ENCODE data around the gene CCDC70.
"Not testable (repeated sequence)": the region's sequence is repeated elsewhere in the genome, so short reads cannot be mapped to it uniquely, and the experiment has no call there.

The CCDC70 gene

DNA sequence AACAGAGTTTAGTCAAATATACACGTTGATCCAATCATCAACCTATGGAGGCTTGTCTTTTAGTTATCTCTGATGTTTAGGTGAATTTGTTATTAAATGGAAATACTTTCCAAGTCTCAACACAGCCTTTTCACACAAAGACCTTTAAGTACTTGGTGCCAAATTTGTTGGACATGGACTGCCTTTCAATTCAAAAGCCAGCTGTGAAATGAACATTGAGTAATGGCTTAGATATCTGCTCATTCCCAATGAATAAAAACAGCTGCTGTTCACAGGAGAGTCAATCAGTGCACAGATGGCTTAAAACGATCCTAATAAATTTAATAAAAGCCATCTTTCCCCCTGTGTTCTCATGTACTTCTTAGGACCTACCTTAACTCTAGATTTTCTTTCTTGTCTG is 37.9 kb upstream of the CCDC70 start:
- Histone ChIP-seq H3K9me3 (replicated peaks; ENCODE audit: insufficient read depth, low read length) (no peaks in the 10 kb centered on the region), H3K9ac (ENCODE audit: low read length) (no peak overlapping the region), H4K20me1 (ENCODE audit: insufficient read depth, low read length) (no peaks in the 10 kb centered on the region), H2AFZ (ENCODE audit: low read length) (no peak overlapping the region), H3K4me2 (ENCODE audit: low read depth, low read length) (no peak overlapping the region), H3K4me1 (ENCODE audit: low read length) (peaks cover 15% of the 10 kb centered on the region; the same call in 1 of the 2 replicates), H3F3A (ENCODE audit: insufficient read depth, low read length) (no peaks in the 10 kb centered on the region), H3K27ac (ENCODE audit: low read length) (no peak overlapping the region), H3K79me2 (ENCODE audit: low read length) (no peaks in the 10 kb centered on the region), H3K36me3 (replicated peaks; ENCODE audit: insufficient read depth, low read length) (no peaks in the 10 kb centered on the region), H3K4me3 (ENCODE audit: low read length) (no peak overlapping the region), H3K27me3 (replicated peaks; ENCODE audit: insufficient read depth, low read length) (no peaks in the 10 kb centered on the region), H3K9me2 (replicated peaks; ENCODE audit: insufficient read depth, low read length) (no peaks in the 10 kb centered on the region)
- TF ChIP-seq, protein P1, sequence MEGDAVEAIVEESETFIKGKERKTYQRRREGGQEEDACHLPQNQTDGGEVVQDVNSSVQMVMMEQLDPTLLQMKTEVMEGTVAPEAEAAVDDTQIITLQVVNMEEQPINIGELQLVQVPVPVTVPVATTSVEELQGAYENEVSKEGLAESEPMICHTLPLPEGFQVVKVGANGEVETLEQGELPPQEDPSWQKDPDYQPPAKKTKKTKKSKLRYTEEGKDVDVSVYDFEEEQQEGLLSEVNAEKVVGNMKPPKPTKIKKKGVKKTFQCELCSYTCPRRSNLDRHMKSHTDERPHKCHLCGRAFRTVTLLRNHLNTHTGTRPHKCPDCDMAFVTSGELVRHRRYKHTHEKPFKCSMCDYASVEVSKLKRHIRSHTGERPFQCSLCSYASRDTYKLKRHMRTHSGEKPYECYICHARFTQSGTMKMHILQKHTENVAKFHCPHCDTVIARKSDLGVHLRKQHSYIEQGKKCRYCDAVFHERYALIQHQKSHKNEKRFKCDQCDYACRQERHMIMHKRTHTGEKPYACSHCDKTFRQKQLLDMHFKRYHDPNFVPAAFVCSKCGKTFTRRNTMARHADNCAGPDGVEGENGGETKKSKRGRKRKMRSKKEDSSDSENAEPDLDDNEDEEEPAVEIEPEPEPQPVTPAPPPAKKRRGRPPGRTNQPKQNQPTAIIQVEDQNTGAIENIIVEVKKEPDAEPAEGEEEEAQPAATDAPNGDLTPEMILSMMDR (IDR thresholded peaks at IDR 0.05; ENCODE audit: low read length): no peak
- no peak for TF ChIP-seq EZH2phosphoT487 (IDR thresholded peaks at IDR 0.05; ENCODE audit: low read length)
- DNase-seq: no peak

DNA sequence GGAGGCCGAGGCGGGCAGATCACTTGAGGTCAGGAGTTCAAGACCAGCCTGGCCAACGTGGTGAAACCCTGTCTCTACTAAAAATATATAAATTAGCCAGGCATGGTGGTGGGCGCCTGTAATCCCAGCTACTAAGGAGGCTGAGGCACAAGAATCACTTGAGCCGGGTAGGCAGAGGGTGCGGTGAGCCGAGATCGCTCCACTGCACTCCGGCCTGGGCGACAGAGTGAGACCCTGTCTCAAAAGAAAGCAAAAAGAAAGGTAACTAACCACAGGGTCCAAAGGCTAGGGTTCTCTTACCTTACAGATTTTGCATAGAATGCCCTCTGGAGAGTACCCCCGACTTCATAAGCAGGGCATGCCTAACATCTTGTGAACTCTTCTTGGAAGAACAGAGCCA is 37.1 kb upstream of the CCDC70 start:
- Histone ChIP-seq H3K4me2 (ENCODE audit: low read depth, low read length) (peak overlapping the region; percentile 22; the same call in 1 of the 2 replicates), H3K4me1 (ENCODE audit: low read length) (peaks cover 15% of the 10 kb centered on the region; the same call in 1 of the 2 replicates), H3K27ac (ENCODE audit: low read length) (peak overlapping the region; percentile 24; the same call in 1 of the 2 replicates)
- DNase-seq; H3K9ac ChIP-seq (ENCODE audit: low read length); H3K4me3 ChIP-seq (ENCODE audit: low read length); H3K9me2 ChIP-seq (replicated peaks; ENCODE audit: insufficient read depth, low read length); H2AFZ ChIP-seq (ENCODE audit: low read length); H3K36me3 ChIP-seq (replicated peaks; ENCODE audit: insufficient read depth, low read length); H3K9me3 ChIP-seq (replicated peaks; ENCODE audit: insufficient read depth, low read length); H3K27me3 ChIP-seq (replicated peaks; ENCODE audit: insufficient read depth, low read length); H4K20me1 ChIP-seq (ENCODE audit: insufficient read depth, low read length); H3F3A ChIP-seq (ENCODE audit: insufficient read depth, low read length); H3K79me2 ChIP-seq (ENCODE audit: low read length): not testable (repeated sequence)

DNA sequence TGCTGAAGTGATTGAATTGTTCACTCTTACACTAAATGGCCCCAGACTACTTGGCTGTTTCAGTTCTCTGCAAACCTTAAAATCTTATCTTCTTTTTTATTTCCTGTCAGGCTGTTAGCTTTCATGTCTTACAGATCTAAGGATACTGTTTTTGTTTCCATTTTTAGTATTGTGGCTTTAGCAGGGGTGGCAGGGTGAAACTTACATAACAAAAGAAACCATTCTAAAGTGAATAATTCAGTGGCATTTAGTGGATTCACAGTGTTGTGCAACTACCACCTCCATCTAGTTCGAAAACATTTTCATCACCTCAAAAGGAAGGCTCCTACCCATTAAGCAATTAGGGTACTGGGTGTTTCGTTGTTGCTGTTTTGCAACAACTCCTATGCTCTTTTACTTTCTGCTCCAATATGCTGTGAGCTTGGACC is 36.6 kb upstream of the CCDC70 start:
- peaks cover 15% of the 10 kb centered on the region; the same call in 1 of the 2 replicates for H3K4me1 ChIP-seq (ENCODE audit: low read length)

DNA sequence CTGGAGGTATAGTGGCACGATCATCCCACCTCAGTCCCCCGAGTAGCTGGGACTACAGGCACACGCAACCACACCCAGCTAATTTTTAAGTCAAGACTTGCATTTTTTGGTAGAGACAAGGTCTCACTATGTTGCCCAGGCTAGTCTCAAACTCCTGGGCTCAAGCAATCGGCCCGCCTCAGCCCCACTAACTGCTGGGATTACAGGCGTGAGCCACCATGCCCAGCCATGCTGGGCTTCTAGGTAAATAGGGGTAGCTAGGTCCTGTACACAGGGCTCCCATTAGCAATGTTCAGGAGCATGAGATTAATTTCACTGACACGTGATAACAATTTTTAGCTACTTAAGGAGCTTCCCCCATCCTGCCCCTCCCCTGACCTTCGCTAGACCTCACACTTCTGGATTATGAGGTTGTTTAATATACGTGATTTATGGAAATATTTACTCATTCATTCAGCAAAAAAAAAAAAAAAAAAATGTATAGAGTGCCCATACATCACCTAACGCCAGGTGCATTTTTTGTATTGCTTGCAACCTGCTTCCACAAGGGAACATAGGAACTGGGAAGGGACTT is 36.0 kb upstream of the CCDC70 start:
- Histone ChIP-seq H3K9ac (ENCODE audit: low read length) (no peak overlapping the region), H3K27me3 (replicated peaks; ENCODE audit: insufficient read depth, low read length) (no peaks in the 10 kb centered on the region), H3K4me1 (ENCODE audit: low read length) (peaks cover 15% of the 10 kb centered on the region; the same call in 1 of the 2 replicates), H3K9me3 (replicated peaks; ENCODE audit: insufficient read depth, low read length) (no peaks in the 10 kb centered on the region), H3K27ac (ENCODE audit: low read length) (no peak overlapping the region; the same call in 1 of the 2 replicates), H3K79me2 (ENCODE audit: low read length) (no peaks in the 10 kb centered on the region), H3K9me2 (replicated peaks; ENCODE audit: insufficient read depth, low read length) (no peaks in the 10 kb centered on the region), H3K4me2 (ENCODE audit: low read depth, low read length) (peak overlapping the region; percentile 22; the same call in 1 of the 2 replicates), H3K36me3 (replicated peaks; ENCODE audit: insufficient read depth, low read length) (no peaks in the 10 kb centered on the region), H3K4me3 (ENCODE audit: low read length) (no peak overlapping the region), H2AFZ (ENCODE audit: low read length) (no peak overlapping the region), H4K20me1 (ENCODE audit: insufficient read depth, low read length) (no peaks in the 10 kb centered on the region), H3F3A (ENCODE audit: insufficient read depth, low read length) (no peaks in the 10 kb centered on the region)
- TF ChIP-seq EZH2phosphoT487 (IDR thresholded peaks at IDR 0.05; ENCODE audit: low read length) (no peak), EZH2 (optimal IDR thresholded peaks at IDR 0.05; ENCODE audit: low read depth, low read length) (no peak)
- TF ChIP-seq, protein P1 (IDR thresholded peaks at IDR 0.05; ENCODE audit: low read length): no peak
- no peak for DNase-seq

More for the DNA sequence above, 36.6 kb upstream of the CCDC70 start:
- H3K4me3 ChIP-seq (ENCODE audit: low read length): no peak overlapping the region
- peak overlapping the region; percentile 22; the same call in 1 of the 2 replicates for H3K4me2 ChIP-seq (ENCODE audit: low read depth, low read length)
- peak overlapping the region; percentile 24; the same call in 1 of the 2 replicates for H3K27ac ChIP-seq (ENCODE audit: low read length)
- no peaks in the 10 kb centered on the region for H3K79me2 ChIP-seq (ENCODE audit: low read length)
- H3K9me2 ChIP-seq (replicated peaks; ENCODE audit: insufficient read depth, low read length): no peaks in the 10 kb centered on the region
- no peaks in the 10 kb centered on the region for H4K20me1 ChIP-seq (ENCODE audit: insufficient read depth, low read length)
- H3F3A ChIP-seq (ENCODE audit: insufficient read depth, low read length): no peaks in the 10 kb centered on the region
- no peaks in the 10 kb centered on the region for H3K9me3 ChIP-seq (replicated peaks; ENCODE audit: insufficient read depth, low read length)
- DNase-seq: peak; percentile 54
- no peaks in the 10 kb centered on the region for H3K27me3 ChIP-seq (replicated peaks; ENCODE audit: insufficient read depth, low read length)
- H3K9ac ChIP-seq (ENCODE audit: low read length): no peak overlapping the region
- H2AFZ ChIP-seq (ENCODE audit: low read length): no peak overlapping the region
- TF ChIP-seq, protein P1 (IDR thresholded peaks at IDR 0.05; ENCODE audit: low read length): no peak
- TF ChIP-seq EZH2phosphoT487 (IDR thresholded peaks at IDR 0.05; ENCODE audit: low read length): no peak
- TF ChIP-seq EZH2 (optimal IDR thresholded peaks at IDR 0.05; ENCODE audit: low read depth, low read length): no peak
- no peaks in the 10 kb centered on the region for H3K36me3 ChIP-seq (replicated peaks; ENCODE audit: insufficient read depth, low read length)
